Muscle of leg (tissue), 11 donors: ENCODE measurements around the gene MINDY4. TPM values are rescaled to one million over a fixed set of nuclear protein-coding genes. Genes with fewer than 3 reads are reported as not detected.

Source experiments
- DNase-seq: peaks from one replicate; pipeline ENCODE4 v3.0.0; 2013
- H3K27ac ChIP-seq: one replicate; pipeline ENCODE4 v1.5.1; 2013; ENCODE audit warnings: mild to moderate bottlenecking, low read length, control low read depth
- H3K27me3 ChIP-seq: one replicate; pipeline ENCODE4 v1.6.1; 2013; ENCODE audit warnings: low read length; ENCODE audit not compliant: control insufficient read depth, insufficient read depth
- H3K36me3 ChIP-seq: one replicate; pipeline ENCODE4 v1.6.1; 2013; ENCODE audit warnings: low read length; ENCODE audit not compliant: control insufficient read depth, insufficient read depth
- H3K4me1 ChIP-seq: one replicate; pipeline ENCODE4 v1.6.1; 2013; ENCODE audit warnings: low read length; ENCODE audit not compliant: control insufficient read depth, insufficient read depth
- H3K4me3 ChIP-seq: one replicate; pipeline ENCODE4 v1.5.1; 2013; ENCODE audit warnings: low read length, control low read depth
- H3K9me3 ChIP-seq: replicated peaks from 2 replicates; pipeline ENCODE4 v1.6.1; 2013; ENCODE audit warnings: low read depth, low read length; ENCODE audit not compliant: control insufficient read depth
- WGBS: methylation state at CpG from one replicate; pipeline ENCODE4 v1.1.5; 2013; ENCODE audit warnings: missing lambda C conversion rate; ENCODE audit not compliant: insufficient coverage; 5-methylcytosine and 5-hydroxymethylcytosine counted together
- polyA plus RNA-seq, 8 donors: library from polyadenylated mRNA; unstranded; fragments of 120-200 nt; gene quantifications; one replicate each; pipeline versions ENCODE4 v1.2.1 to v1.2.3, GENCODE V29; 2013; ENCODE audit warnings: inconsistent platforms in 1 of 8, low replicate concordance in 1 of 8; ENCODE audit not compliant: insufficient read length in 8 of 8, insufficient read depth in 1 of 8
- total RNA-seq: library from RNA; stranded (reverse); fragments of 120-200 nt; gene quantifications from one replicate; pipeline ENCODE4 v1.2.4, GENCODE V29; 2013

The MINDY4 gene
- total and polyA plus RNA-seq, 9 donors, result 4.0 to 6.6 (median 5.7) TPM

DNA sequence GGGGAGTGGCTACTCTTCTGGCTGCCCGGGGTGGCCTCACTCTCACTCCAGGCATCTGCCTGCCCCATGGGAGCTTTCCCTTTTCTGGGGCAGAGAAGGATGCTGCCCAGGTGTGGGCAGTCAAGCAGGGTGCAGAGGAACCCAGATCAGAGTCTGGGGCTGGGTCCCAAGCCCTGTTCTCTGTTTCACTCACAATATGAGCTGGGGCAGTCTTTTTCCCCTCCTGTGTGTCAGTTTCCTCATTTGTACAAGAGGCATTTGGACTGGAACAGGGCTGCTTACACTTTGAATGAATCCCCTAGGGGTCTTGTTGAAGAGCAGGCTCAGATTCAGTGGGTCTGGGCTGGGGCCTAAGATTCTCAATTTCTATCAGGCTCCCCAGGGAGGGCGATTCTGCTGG is 102.0 kb downstream of the MINDY4 start:
- Histone ChIP-seq H3K27ac (peak overlapping the region; percentile 79), H3K9me3 (peaks cover 2% of the 10 kb centered on the region), H3K4me3 (no peak overlapping the region), H3K36me3 (peaks cover 34% of the 10 kb centered on the region), H3K27me3 (no peaks in the 10 kb centered on the region), H3K4me1 (peaks cover 44% of the 10 kb centered on the region)
- 100% methylated on average over 1 of the region's 2 CpGs for WGBS
- DNase-seq, result no peak

GRCh38 chr7:30873656-30874055 is 102.4 kb downstream of the MINDY4 start:
- WGBS, result 27% methylated on average over 2 of the region's 6 CpGs
- Histone ChIP-seq H3K36me3 (peaks cover 34% of the 10 kb centered on the region), H3K4me1 (peaks cover 44% of the 10 kb centered on the region), H3K27ac (peak overlapping the region; percentile 79), H3K4me3 (no peak overlapping the region), H3K9me3 (peaks cover 2% of the 10 kb centered on the region), H3K27me3 (no peaks in the 10 kb centered on the region)
- no peak for DNase-seq

DNA sequence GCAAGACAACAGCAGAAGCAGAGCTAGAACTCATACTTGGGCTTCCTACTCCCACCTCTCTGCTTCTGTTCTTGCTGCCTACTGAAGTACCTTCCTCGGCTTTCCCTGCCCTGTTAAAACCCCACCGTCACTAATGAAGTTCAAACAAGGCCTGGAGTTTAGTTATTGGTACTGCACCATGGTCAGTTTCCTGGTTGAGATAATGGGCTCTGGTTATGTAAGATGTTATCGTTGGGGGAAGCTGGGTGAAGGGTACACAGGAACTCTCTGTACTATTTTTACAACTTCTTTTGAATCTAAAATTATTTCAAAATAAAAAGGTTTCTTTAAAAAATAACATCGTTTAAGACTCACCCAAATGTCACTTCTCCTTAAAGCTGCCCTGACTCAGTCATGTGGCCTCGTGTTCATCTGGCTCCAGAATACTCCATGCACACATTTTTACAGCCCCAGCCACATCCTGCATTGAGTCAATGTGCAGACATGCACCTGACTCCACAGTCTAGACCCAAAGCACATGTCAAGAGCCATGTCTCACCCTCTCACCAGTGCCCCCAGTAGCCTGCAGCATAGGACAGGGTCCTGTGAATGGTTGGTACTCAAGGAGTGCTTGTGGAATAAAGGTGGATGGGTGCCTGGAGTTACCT is 103.6 kb downstream of the MINDY4 start:
- H3K36me3 ChIP-seq, result peaks cover 34% of the 10 kb centered on the region
- DNase-seq, result no peak
- WGBS, result 100% methylated on average over 2 of the region's 5 CpGs
- H3K27ac ChIP-seq, result no peak overlapping the region
- no peak overlapping the region for H3K4me3 ChIP-seq
- H3K4me1 ChIP-seq, result peaks cover 47% of the 10 kb centered on the region
- H3K9me3 ChIP-seq, result peaks cover 2% of the 10 kb centered on the region
- no peaks in the 10 kb centered on the region for H3K27me3 ChIP-seq

GRCh38 chr7:30877015-30877769 is 106.0 kb downstream of the MINDY4 start:
- Histone ChIP-seq H3K27ac (peak overlapping the region; percentile 4), H3K9me3 (peaks cover 2% of the 10 kb centered on the region)

GRCh38 chr7:30877993-30878392 is 106.8 kb downstream of the MINDY4 start:
- Histone ChIP-seq H3K27ac (peak overlapping the region; percentile 3), H3K4me3 (no peak overlapping the region)
- 100% methylated on average over 1 of the region's 5 CpGs for WGBS

More at GRCh38 chr7:30877015-30877769, 106.0 kb downstream of the MINDY4 start:
- Histone ChIP-seq H3K4me1 (peaks cover 49% of the 10 kb centered on the region), H3K27me3 (no peaks in the 10 kb centered on the region), H3K4me3 (no peak overlapping the region), H3K36me3 (peaks cover 33% of the 10 kb centered on the region)
- peak; percentile 62 for DNase-seq
- WGBS, result 51% methylated on average over 5 of the region's 9 CpGs

DNA sequence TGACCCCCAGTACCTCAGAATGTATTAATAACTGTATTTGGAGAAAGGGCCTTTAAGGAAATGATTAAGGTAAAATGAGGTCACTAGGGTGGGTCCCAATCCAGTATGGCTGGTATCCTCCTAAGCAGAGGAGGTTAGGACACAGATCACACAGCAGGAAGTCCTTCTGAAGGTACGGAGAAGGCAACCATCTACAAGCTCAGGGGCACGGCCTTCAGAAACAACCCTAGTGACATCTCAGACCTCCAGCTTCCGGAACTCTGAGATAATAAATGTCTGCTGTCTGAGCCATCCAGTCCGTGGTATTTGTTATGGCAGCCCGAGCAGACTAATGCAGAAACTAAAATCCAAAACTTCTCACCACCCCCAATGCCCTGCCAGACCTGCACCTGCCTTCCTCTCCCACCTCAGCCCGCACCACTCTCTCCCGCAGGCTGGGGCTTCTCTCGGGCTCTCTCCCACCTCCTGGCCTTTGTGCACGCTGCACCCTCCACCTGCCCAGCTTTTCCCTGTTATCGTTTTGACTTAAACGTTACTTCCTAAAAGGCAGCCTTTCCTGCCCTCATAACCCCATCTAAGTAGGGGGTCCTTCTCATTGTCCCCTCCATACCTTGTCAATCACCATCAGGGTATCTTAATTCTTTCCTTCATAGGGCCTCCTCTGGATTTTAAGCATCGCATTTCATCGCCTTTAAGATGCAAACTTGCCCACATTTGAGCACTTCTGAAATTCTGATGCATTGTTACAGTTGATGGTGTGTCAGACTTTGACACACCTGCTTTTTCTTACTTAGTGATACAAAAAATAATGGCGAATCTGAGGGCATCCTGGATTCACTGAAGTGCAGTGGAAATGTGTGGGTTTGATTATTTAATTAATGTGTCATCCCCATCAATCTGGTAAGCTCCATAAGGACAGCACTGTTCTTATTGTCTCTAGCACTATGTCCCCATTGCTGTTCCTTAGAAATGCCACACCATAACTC is 108.2 kb downstream of the MINDY4 start:
- Histone ChIP-seq H3K27ac (no peak overlapping the region), H3K9me3 (peaks cover 2% of the 10 kb centered on the region), H3K4me3 (no peak overlapping the region), H3K27me3 (no peaks in the 10 kb centered on the region), H3K36me3 (peaks cover 16% of the 10 kb centered on the region), H3K4me1 (peaks cover 31% of the 10 kb centered on the region)
- 50% methylated on average over 10 of the region's 14 CpGs for WGBS
- no peak for DNase-seq

More at GRCh38 chr7:30877993-30878392, 106.8 kb downstream of the MINDY4 start:
- Histone ChIP-seq H3K4me1 (peaks cover 45% of the 10 kb centered on the region), H3K9me3 (peaks cover 2% of the 10 kb centered on the region), H3K36me3 (peaks cover 25% of the 10 kb centered on the region), H3K27me3 (no peaks in the 10 kb centered on the region)
- no peak for DNase-seq

GRCh38 chr7:30880125-30880720 is 109.0 kb downstream of the MINDY4 start:
- H3K36me3 ChIP-seq, result peaks cover 10% of the 10 kb centered on the region
- peaks cover 31% of the 10 kb centered on the region for H3K4me1 ChIP-seq
- H3K27ac ChIP-seq, result no peak overlapping the region
- no peaks in the 10 kb centered on the region for H3K27me3 ChIP-seq
- 45% methylated on average over 4 of the region's 12 CpGs for WGBS
- H3K4me3 ChIP-seq, result no peak overlapping the region
- no peak for DNase-seq
- no peaks in the 10 kb centered on the region for H3K9me3 ChIP-seq

DNA sequence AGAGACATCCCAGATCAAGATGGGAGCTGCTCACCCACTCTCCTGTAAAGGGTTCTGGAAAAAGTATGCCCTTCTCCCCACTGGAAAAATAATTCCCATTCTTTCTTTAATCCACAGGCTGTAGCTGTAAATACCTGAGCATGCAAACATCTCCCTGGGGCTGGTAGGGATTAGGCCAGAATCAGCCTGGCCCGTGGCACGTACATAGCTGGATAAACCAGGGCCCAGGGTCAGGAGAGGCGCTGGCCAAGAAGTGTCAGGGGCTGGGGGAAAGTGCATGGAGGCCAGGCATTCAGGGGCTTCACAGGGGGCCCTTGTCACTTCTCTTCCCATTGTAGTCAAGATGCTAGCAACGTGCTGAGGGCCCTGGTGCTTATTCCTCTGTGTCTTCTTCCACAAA is 109.7 kb downstream of the MINDY4 start:
- Histone ChIP-seq H3K36me3 (peaks cover 7% of the 10 kb centered on the region), H3K27me3 (no peaks in the 10 kb centered on the region), H3K4me3 (no peak overlapping the region), H3K4me1 (peaks cover 35% of the 10 kb centered on the region), H3K9me3 (no peaks in the 10 kb centered on the region), H3K27ac (no peak overlapping the region)
- DNase-seq, result no peak
- 65% methylated on average over 3 of the region's 4 CpGs for WGBS

DNA sequence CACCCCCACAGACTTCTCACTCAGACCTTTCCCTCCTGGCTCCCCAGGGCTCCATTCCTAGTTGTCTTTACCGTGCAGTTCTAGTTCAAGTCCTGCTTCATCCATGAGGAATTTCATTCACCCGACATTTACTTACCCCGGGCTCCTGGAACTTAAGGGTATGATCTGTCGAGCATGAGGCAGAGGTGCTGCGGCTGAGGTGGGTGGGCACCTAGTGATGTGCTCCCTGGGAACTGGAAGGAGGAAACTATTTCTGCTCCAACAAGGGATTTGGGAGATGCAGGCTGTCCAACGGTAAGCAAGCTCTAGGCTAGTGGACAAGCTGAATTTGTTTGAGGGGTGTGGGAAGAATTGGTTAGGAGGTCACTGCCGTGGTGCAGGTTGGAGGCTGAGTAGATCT is 110.2 kb downstream of the MINDY4 start:
- Histone ChIP-seq H3K27ac (no peak overlapping the region), H3K27me3 (no peaks in the 10 kb centered on the region), H3K9me3 (no peaks in the 10 kb centered on the region), H3K4me1 (peaks cover 38% of the 10 kb centered on the region), H3K36me3 (peaks cover 2% of the 10 kb centered on the region), H3K4me3 (no peak overlapping the region)
- DNase-seq, result no peak
- 82% methylated on average over 5 of the region's 7 CpGs for WGBS
